Measurements from ENCODE around the gene MCF2L2. TPM values are rescaled to one million over a fixed set of nuclear protein-coding genes. Genes with fewer than 3 reads are reported as not detected.

MCF2L2 gene
- total RNA-seq, 4 donors from 2014 or later: 0.61 to 2.9 (median 1.3) TPM

GRCh38 chr3:183448369-183449128 is 20.1 kb upstream of the MCF2L2 start:
- Histone ChIP-seq H3K9me3 (peaks cover 0 to 10% (median 3%) of the 10 kb centered on the region in 3 donors), H3K4me1 (peaks cover 0 to 31% (median 3%) of the 10 kb centered on the region in 3 donors), H3K36me3 (no peaks in the 10 kb centered on the region), H3K27me3 (no peaks in the 10 kb centered on the region), H3K4me3 (peak overlapping the region in 3 of 4 donors; percentile 56 to 76 (median 66)), H3K27ac (peak overlapping the region in 2 of 4 donors; percentile 70 to 71)
- WGBS, 2 donors: 59 to 63% methylated on average over 3 of the region's 3 CpGs
- DNase-seq: no peak
- TF ChIP-seq, protein P1, sequence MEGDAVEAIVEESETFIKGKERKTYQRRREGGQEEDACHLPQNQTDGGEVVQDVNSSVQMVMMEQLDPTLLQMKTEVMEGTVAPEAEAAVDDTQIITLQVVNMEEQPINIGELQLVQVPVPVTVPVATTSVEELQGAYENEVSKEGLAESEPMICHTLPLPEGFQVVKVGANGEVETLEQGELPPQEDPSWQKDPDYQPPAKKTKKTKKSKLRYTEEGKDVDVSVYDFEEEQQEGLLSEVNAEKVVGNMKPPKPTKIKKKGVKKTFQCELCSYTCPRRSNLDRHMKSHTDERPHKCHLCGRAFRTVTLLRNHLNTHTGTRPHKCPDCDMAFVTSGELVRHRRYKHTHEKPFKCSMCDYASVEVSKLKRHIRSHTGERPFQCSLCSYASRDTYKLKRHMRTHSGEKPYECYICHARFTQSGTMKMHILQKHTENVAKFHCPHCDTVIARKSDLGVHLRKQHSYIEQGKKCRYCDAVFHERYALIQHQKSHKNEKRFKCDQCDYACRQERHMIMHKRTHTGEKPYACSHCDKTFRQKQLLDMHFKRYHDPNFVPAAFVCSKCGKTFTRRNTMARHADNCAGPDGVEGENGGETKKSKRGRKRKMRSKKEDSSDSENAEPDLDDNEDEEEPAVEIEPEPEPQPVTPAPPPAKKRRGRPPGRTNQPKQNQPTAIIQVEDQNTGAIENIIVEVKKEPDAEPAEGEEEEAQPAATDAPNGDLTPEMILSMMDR (IDR thresholded peaks at IDR 0.05): no peak
- no peak for TF ChIP-seq POLR2A (IDR thresholded peaks at IDR 0.05)
- intact Hi-C loops (cut with DNase I): no loop called here

- DNase-seq: peak; percentile 29
- Histone ChIP-seq H3K36me3 (no peaks in the 10 kb centered on the region), H3K27ac (peak overlapping the region; percentile 68 to 78 (median 70)), H3K4me3 (peak overlapping the region; percentile 48 to 76 (median 61)), H3K27me3 (no peaks in the 10 kb centered on the region), H3K9me3 (peaks cover 0 to 18% (median 10%) of the 10 kb centered on the region in 3 donors), H3K4me1 (peaks cover 0 to 31% (median 3%) of the 10 kb centered on the region in 3 donors)
- WGBS, 2 donors: 3 to 4% methylated on average over 18 to 45 of the region's 54 CpGs
- intact Hi-C loops (cut with DNase I): no loop called here
- peak in 2 of 4 donors; percentile 32 to 59 for TF ChIP-seq POLR2A (IDR thresholded peaks at IDR 0.05)
- TF ChIP-seq, protein P1 (IDR thresholded peaks at IDR 0.05): no peak
Measured at GRCh38 chr3:183447206-183448001, 19.0 kb upstream of the MCF2L2 start.

GRCh38 chr3:183446838-183447205 is 18.4 kb upstream of the MCF2L2 start:
- DNase-seq: no peak
- peak overlapping the region; percentile 48 to 76 (median 61) for H3K4me3 ChIP-seq
- peak overlapping the region in 1 of 4 donors; percentile 70 for H3K27ac ChIP-seq
- H3K4me1 ChIP-seq: peaks cover 0 to 31% (median 3%) of the 10 kb centered on the region in 3 donors
- peaks cover 0 to 18% (median 10%) of the 10 kb centered on the region in 3 donors for H3K9me3 ChIP-seq
- H3K27me3 ChIP-seq: no peaks in the 10 kb centered on the region
- no peaks in the 10 kb centered on the region for H3K36me3 ChIP-seq
- intact Hi-C loops (cut with DNase I): no loop called here
- 89 to 100% methylated on average over 2 of the region's 2 CpGs for WGBS, 2 donors
- no peak for TF ChIP-seq POLR2A (IDR thresholded peaks at IDR 0.05)
- TF ChIP-seq, protein P1 (IDR thresholded peaks at IDR 0.05): no peak

GRCh38 chr3:183444748-183445147 is 16.3 kb upstream of the MCF2L2 start:
- TF ChIP-seq, protein P1 (IDR thresholded peaks at IDR 0.05): no peak
- H3K9me3 ChIP-seq: peaks cover 0 to 18% (median 10%) of the 10 kb centered on the region in 3 donors
- no peak overlapping the region for H3K27ac ChIP-seq
- H3K4me1 ChIP-seq: peaks cover 0 to 28% (median 3%) of the 10 kb centered on the region in 3 donors
- DNase-seq: no peak
- no peaks in the 10 kb centered on the region for H3K27me3 ChIP-seq
- no peak overlapping the region for H3K4me3 ChIP-seq
- H3K36me3 ChIP-seq: no peaks in the 10 kb centered on the region
- 92 to 94% methylated on average over 1 of the region's 1 CpG for WGBS, 2 donors
- intact Hi-C loops (cut with DNase I): no loop called here
